ENCODE results near the gene CHCHD10.

CHCHD10 gene

DNA sequence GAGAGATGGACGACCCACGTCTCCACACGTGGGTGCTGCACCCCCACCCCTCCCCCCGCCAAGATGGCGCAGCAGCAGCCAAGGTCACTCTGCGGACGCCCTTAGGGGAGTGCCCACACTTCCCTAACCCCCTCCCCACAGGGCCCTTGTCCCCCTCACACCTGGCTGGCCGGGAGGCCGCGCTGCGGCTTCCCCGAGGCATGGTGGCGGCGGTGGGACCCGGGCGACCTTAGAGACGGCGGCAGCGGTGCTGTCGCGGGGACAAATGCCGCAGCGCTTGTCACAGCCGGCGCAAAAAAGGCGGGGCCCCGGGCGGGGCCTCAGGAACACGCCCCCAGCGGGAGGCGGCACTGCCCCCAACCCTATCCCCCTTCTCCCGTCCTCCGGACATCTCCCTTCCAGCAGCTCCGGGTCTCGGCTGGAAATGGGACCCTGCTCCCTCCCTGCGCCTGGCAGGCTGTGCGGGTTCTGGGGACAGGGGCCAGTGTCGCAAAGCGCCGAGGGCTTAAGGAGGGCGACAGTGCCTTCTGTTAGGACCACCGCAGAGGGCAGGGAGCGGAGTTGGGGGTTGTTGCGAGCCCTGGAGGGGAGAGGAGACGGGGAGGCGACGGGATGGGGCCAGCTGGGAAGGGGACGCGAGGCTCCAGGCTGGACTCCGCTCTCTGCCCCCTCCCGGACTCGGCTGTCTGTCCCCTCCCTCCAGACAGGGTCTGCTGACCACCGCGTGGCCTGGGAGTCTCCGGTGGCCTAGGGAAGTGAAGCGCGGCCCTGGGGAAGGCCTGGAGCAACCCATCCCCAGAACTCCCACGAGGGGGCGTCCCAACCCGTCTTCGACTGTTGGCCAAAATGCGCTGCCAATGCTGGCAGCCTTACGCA is at the start of gene CHCHD10:
TSS of gene CHCHD10 (minus strand) at position 300 of the 876 bp plus-strand sequence. CDS start at position 202, 98 bp downstream.
- H3K27ac ChIP-seq: peak within 1 kb of the TSS; percentile 27
- H3K4me3 ChIP-seq (ENCODE audit: low read depth in 1 of 2, low read length in 1 of 2): peak within 1 kb of the TSS; percentile 81 to 84
- TF ChIP-seq, protein P1, sequence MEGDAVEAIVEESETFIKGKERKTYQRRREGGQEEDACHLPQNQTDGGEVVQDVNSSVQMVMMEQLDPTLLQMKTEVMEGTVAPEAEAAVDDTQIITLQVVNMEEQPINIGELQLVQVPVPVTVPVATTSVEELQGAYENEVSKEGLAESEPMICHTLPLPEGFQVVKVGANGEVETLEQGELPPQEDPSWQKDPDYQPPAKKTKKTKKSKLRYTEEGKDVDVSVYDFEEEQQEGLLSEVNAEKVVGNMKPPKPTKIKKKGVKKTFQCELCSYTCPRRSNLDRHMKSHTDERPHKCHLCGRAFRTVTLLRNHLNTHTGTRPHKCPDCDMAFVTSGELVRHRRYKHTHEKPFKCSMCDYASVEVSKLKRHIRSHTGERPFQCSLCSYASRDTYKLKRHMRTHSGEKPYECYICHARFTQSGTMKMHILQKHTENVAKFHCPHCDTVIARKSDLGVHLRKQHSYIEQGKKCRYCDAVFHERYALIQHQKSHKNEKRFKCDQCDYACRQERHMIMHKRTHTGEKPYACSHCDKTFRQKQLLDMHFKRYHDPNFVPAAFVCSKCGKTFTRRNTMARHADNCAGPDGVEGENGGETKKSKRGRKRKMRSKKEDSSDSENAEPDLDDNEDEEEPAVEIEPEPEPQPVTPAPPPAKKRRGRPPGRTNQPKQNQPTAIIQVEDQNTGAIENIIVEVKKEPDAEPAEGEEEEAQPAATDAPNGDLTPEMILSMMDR (IDR thresholded peaks at IDR 0.05): peak; percentile 58
- H3K27me3 ChIP-seq: peaks cover 20% of the 10 kb centered on the region
- H3K4me1 ChIP-seq (ENCODE audit: control insufficient read depth in 1 of 2, insufficient read depth in 1 of 2, low read depth in 1 of 2, low read length in 1 of 2): peaks cover 33 to 46% of the 10 kb centered on the region in 2 experiments
- H3K9me3 ChIP-seq: no peaks in the 10 kb centered on the region
- no peaks in the 10 kb centered on the region for H3K36me3 ChIP-seq

GRCh38 chr22:23817146-23817545 is 49.4 kb upstream of the CHCHD10 start:
- Histone ChIP-seq H3K4me1 (ENCODE audit: control insufficient read depth in 1 of 2, insufficient read depth in 1 of 2, low read depth in 1 of 2, low read length in 1 of 2) (peaks cover 4 to 8% of the 10 kb centered on the region in 2 experiments), H3K36me3 (peaks cover 60% of the 10 kb centered on the region), H3K27ac (no peak overlapping the region), H3K9me3 (no peaks in the 10 kb centered on the region), H3K4me3 (ENCODE audit: low read depth in 1 of 2, low read length in 1 of 2) (no peak overlapping the region), H3K27me3 (no peaks in the 10 kb centered on the region)
- TF ChIP-seq, protein P1 (IDR thresholded peaks at IDR 0.05): no peak

DNA sequence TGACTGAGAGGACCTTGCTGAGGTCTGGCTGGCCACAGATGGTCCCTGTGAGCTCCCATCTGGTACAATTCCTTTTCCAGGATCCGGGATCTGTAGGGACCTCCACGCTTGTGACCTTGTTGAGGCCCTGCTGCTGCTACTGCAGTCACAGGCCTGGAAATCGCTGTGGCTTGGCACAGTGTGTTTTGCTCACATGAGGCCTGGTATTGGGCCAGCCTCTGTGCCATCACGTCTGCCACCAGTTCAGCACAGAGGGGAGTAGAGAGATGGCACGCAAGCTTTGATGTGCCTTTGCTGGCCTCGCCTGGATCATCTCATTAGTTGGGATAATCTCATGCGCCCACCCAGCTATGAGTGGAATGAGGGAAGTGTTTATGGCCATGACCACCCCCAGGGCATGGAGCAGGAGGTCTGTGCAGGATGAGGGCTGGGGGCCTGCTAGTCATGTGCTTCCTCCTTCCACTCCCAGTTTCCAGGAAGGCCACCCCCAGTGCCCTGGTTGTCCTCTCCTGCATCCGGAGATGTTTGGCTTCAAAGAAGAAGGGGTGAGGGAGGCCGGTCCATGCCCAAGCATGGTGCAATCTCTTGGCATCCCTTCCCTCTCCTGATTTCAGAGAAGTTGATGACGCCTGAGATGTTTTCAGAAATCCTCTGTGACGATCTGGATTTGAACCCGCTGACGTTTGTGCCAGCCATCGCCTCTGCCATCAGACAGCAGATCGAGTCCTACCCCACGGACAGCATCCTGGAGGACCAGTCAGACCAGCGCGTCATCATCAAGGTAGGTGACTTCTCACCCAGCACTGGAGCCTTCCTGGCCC is 48.6 kb upstream of the CHCHD10 start:
- peaks cover 57% of the 10 kb centered on the region for H3K36me3 ChIP-seq
- no peaks in the 10 kb centered on the region for H3K9me3 ChIP-seq
- no peak overlapping the region for H3K27ac ChIP-seq
- H3K27me3 ChIP-seq: no peaks in the 10 kb centered on the region
- TF ChIP-seq, protein P1 (IDR thresholded peaks at IDR 0.05): no peak
- H3K4me1 ChIP-seq (ENCODE audit: control insufficient read depth in 1 of 2, insufficient read depth in 1 of 2, low read depth in 1 of 2, low read length in 1 of 2): peaks cover 4 to 8% of the 10 kb centered on the region in 2 experiments
- H3K4me3 ChIP-seq (ENCODE audit: low read depth in 1 of 2, low read length in 1 of 2): no peak overlapping the region

DNA sequence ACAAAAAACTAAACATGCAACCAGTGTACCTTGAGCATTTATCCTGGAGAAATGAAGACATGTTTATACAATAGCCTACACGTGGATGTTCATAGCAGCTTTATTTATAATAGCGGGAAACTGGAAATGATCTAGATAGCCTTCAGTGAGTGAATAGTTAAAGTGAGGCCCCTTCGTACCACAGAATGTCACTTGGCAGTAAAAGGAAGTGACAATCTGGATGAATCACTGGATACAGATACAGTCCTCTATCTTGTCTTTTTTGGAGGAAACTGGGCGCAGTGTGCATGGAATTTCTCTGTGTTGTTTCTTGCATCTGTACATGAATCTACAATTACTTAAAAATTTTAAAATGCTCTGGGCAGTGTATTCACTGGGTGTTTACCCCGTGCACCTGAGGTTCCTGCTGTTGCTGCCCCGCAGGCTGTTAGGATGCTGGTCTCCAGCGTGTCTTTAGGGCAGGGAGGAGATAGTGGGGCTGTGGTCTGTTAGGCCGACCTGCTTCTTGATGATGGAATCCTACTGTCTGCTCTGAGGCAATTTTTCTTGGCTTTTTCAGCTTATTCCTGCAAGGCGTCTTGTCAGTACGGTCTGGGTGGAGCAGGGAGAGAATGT is 47.9 kb upstream of the CHCHD10 start:
- H3K36me3 ChIP-seq: peaks cover 57% of the 10 kb centered on the region
- H3K9me3 ChIP-seq: no peaks in the 10 kb centered on the region
- H3K4me3 ChIP-seq (ENCODE audit: low read depth in 1 of 2, low read length in 1 of 2): no peak overlapping the region
- TF ChIP-seq, protein P1 (IDR thresholded peaks at IDR 0.05): no peak
- H3K27ac ChIP-seq: no peak overlapping the region
- no peaks in the 10 kb centered on the region for H3K27me3 ChIP-seq
- peaks cover 4 to 8% of the 10 kb centered on the region in 2 experiments for H3K4me1 ChIP-seq (ENCODE audit: control insufficient read depth in 1 of 2, insufficient read depth in 1 of 2, low read depth in 1 of 2, low read length in 1 of 2)

DNA sequence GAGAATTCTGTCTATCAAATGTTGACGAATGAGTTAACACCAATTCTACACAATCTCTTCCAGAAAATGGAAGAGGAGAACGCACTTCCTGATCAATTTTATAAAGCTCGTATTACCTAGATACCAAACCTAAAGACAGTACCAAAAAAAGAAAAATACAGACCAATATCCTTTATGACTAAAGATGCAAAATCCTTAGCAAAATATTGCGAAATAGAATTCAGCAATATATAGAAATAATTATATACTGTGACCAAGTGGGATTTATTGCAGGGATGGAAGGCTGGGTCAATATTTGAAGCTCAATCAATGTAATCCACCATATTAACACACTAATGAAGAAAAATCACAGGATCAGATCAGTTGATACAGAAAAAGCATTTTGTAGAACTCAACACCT is 44.6 kb upstream of the CHCHD10 start:
- TF ChIP-seq, protein P1 (IDR thresholded peaks at IDR 0.05): no peak
- no peaks in the 10 kb centered on the region for H3K4me1 ChIP-seq (ENCODE audit: control insufficient read depth in 1 of 2, insufficient read depth in 1 of 2, low read depth in 1 of 2, low read length in 1 of 2)
- no peaks in the 10 kb centered on the region for H3K9me3 ChIP-seq
- H3K36me3 ChIP-seq: peaks cover 33% of the 10 kb centered on the region
- H3K4me3 ChIP-seq (ENCODE audit: low read depth in 1 of 2, low read length in 1 of 2): no peak overlapping the region
- H3K27me3 ChIP-seq: no peaks in the 10 kb centered on the region
- no peak overlapping the region for H3K27ac ChIP-seq
